Left lung (tissue), 10 donors: Measurements from ENCODE around the gene DUSP18. TPM values are rescaled to one million over a fixed set of nuclear protein-coding genes. Genes with fewer than 3 reads are reported as not detected.

Experiments
- ATAC-seq: fragments of 200-7000 bp; cut with Tn5 transposase; one replicate; pipeline ENCODE4 v1.9.1; 2020; ENCODE audit warnings: moderate library complexity
- DNase-seq, 4 donors: peaks; one replicate each; pipeline ENCODE4 v3.0.0-alpha.2; 2013 to 2020
- H3K27ac ChIP-seq, 2 donors: fragments of 200-600 bp; sonication (generic) in 1 of 2; one replicate each; pipeline versions ENCODE4 v1.5.0 to v1.8.0; 2020 to 2021
- H3K27me3 ChIP-seq, 2 donors: fragments of 200-600 bp; sonication (generic) in 1 of 2; one replicate each; pipeline versions ENCODE4 v1.5.0 to v1.8.0; 2020 to 2021
- H3K36me3 ChIP-seq, 2 donors: fragments of 200-600 bp; sonication (generic) in 1 of 2; one replicate each; pipeline versions ENCODE4 v1.5.0 to v1.8.0; 2020 to 2021
- H3K4me1 ChIP-seq, 2 donors: fragments of 200-600 bp; one replicate each; pipeline ENCODE4 v1.8.0; 2021
- H3K4me3 ChIP-seq, 2 donors: fragments of 200-600 bp; sonication (generic) in 1 of 2; one replicate each; pipeline versions ENCODE4 v1.5.0 to v1.8.0; 2020 to 2021; ENCODE audit warnings: mild to moderate bottlenecking in 1 of 2
- H3K9me3 ChIP-seq, 2 donors: fragments of 200-600 bp; sonication (generic) in 1 of 2; one replicate each; pipeline versions ENCODE4 v1.5.0 to v1.8.0; 2020 to 2021
- CTCF ChIP-seq, 2 donors: fragments of 200-600 bp; sonication (generic) in 1 of 2; IDR thresholded peaks; one replicate each; pipeline versions ENCODE4 v1.5.0 to v1.8.0; 2021; ENCODE audit warnings: antibody characterized with exemption in 2 of 2
- intact Hi-C, 2 donors: fragments of 100-400 bp; cut with DNase I; formaldehyde crosslinking; loops; one replicate each; pipeline versions ENCODE4 v1.11.2 to v1.14.2; 2022
- polyA plus RNA-seq, 6 donors: library from polyadenylated mRNA; unstranded; fragments of 120-200 nt; gene quantifications; one replicate each; pipeline ENCODE4 v1.2.1, GENCODE V29; 2013; ENCODE audit not compliant: insufficient read length in 6 of 6
- total RNA-seq, 2 donors: library from RNA; stranded (reverse); fragmentation: NEBNext Ultra II Directional; extraction: Animal tissue kit (Norgen Biotek cat#: 25700); gene quantifications; one replicate each; pipeline ENCODE4 v1.2.1, GENCODE V29; 2021
- donor health status: DM: no; HTN: yes; CAD: no.
- donor health status: DM: no; HTN: no; CAD: no.

The DUSP18 gene
- total and polyA plus RNA-seq, 8 donors = 10.0 to 23.9 (median 13.1) TPM

- intact Hi-C loops = no loop called here
Measured at GRCh38 chr22:30612789-30613188, 54.9 kb downstream of the DUSP18 start.

More at GRCh38 chr22:30612789-30613188, 54.9 kb downstream of the DUSP18 start:
- Histone ChIP-seq H3K4me1 (peaks cover 13 to 32% of the 10 kb centered on the region in 2 donors), H3K27ac (no peak overlapping the region), H3K9me3 (no peaks in the 10 kb centered on the region), H3K4me3 (no peak overlapping the region), H3K36me3 (peaks cover 0 to 39% of the 10 kb centered on the region in 2 donors), H3K27me3 (no peaks in the 10 kb centered on the region)
- DNase-seq (no peak), ATAC-seq (no peak)
- no peak for TF ChIP-seq CTCF (IDR thresholded peaks at IDR 0.05)

Other genes starting within 250 kb of the DUSP18 start
- 10 to 100 TPM; 15.6 to 31.8 TPM for gene MTFP1, start 242.1 kb downstream of the DUSP18 start, total RNA-seq
- gene MTFP1, start 242.1 kb downstream of the DUSP18 start, polyA plus RNA-seq = 10 to 100 TPM in 1 of 6 donors, 1 to 10 TPM in 5; 5.7 to 10.1 (median 7.4) TPM
- under 1 TPM in 1 of 2 donors, not detected in 1; 0.29 TPM for gene SEC14L3, start 195.9 kb downstream of the DUSP18 start, total RNA-seq
- under 1 TPM in 5 of 6 donors, not detected in 1; 0.09 to 0.44 (median 0.20) TPM for gene SEC14L3, start 195.9 kb downstream of the DUSP18 start, polyA plus RNA-seq
- gene SEC14L4, start 162.2 kb downstream of the DUSP18 start, total RNA-seq = 1 to 10 TPM; 2.2 to 6.4 TPM
- gene SEC14L4, start 162.2 kb downstream of the DUSP18 start, polyA plus RNA-seq = under 1 TPM; 0.50 to 1.00 (median 0.84) TPM
- gene SEC14L6, start 121.1 kb downstream of the DUSP18 start, total RNA-seq = 1 to 10 TPM; 4.0 to 9.1 TPM
- 1 to 10 TPM; 2.0 to 3.7 (median 2.7) TPM for gene SEC14L6, start 121.1 kb downstream of the DUSP18 start, polyA plus RNA-seq
- 1 to 10 TPM; 1.8 to 4.6 TPM for gene GAL3ST1, start 93.2 kb downstream of the DUSP18 start, total RNA-seq
- gene GAL3ST1, start 93.2 kb downstream of the DUSP18 start, polyA plus RNA-seq = 1 to 10 TPM; 5.5 to 9.3 (median 7.3) TPM
- gene PES1, start 76.0 kb downstream of the DUSP18 start, total RNA-seq = 10 to 100 TPM; 45.2 to 67.7 TPM
- gene PES1, start 76.0 kb downstream of the DUSP18 start, polyA plus RNA-seq = 10 to 100 TPM; 57.4 to 70.6 (median 63.4) TPM
- 10 to 100 TPM; 48.0 to 57.6 TPM for gene TCN2, start 60.7 kb downstream of the DUSP18 start, total RNA-seq
- gene TCN2, start 60.7 kb downstream of the DUSP18 start, polyA plus RNA-seq = 10 to 100 TPM; 22.4 to 39.4 (median 30.4) TPM
- gene SLC35E4, start 32.1 kb downstream of the DUSP18 start, total RNA-seq = 1 to 10 TPM; 3.1 to 3.8 TPM
- 1 to 10 TPM; 1.8 to 3.3 (median 2.8) TPM for gene SLC35E4, start 32.1 kb downstream of the DUSP18 start, polyA plus RNA-seq
- gene OSBP2, start 27.0 kb upstream of the DUSP18 start, total RNA-seq = 1 to 10 TPM; 4.0 to 4.2 TPM
- 10 to 100 TPM; 14.3 to 21.0 (median 17.4) TPM for gene OSBP2, start 27.0 kb upstream of the DUSP18 start, polyA plus RNA-seq